GM19025 (cell line): ENCODE results near the gene ERICH4.
"Not testable (repeated sequence)": the region's sequence is repeated elsewhere in the genome, so short reads cannot be mapped to it uniquely, and the experiment has no call there.

Experiments used
- ATAC-seq: cut with Tn5 transposase; IDR thresholded peaks from one replicate; pipeline ENCODE4 v1.9.1; 2021; ENCODE audit warnings: mild to moderate bottlenecking, low read depth, moderate library complexity; ENCODE audit not compliant: unreplicated experiment

The ERICH4 gene

GRCh38 chr19:41433171-41433570 is 9.8 kb upstream of the ERICH4 start:
- ATAC-seq, result no peak

- no peak for ATAC-seq
Observed at GRCh38 chr19:41434450-41434849, 8.5 kb upstream of the ERICH4 start.

- not testable (repeated sequence) for ATAC-seq
Observed at GRCh38 chr19:41435376-41435775, 7.6 kb upstream of the ERICH4 start.

GRCh38 chr19:41435936-41436673 is 6.9 kb upstream of the ERICH4 start:
- no peak for ATAC-seq

GRCh38 chr19:41436674-41436951 is 6.3 kb upstream of the ERICH4 start:
- no peak for ATAC-seq

GRCh38 chr19:41437944-41438574 is 4.9 kb upstream of the ERICH4 start:
- no peak for ATAC-seq

GRCh38 chr19:41439441-41440222 is 3.3 kb upstream of the ERICH4 start, which contains the start of gene DMAC2:
TSS of gene DMAC2 (minus strand) at chr19:41439912. CDS start at chr19:41439899, 13 bp downstream.
- peak; percentile 90 for ATAC-seq

- no peak for ATAC-seq
Observed at GRCh38 chr19:41441321-41441945, 1.5 kb upstream of the ERICH4 start.

- ATAC-seq, result no peak
Observed at GRCh38 chr19:41443813-41444455, 978 bp downstream of the ERICH4 start.

- no peak for ATAC-seq
Observed at GRCh38 chr19:41445575-41445974, 2.6 kb downstream of the ERICH4 start.

GRCh38 chr19:41447732-41448332 is 4.9 kb downstream of the ERICH4 start:
- no peak for ATAC-seq

GRCh38 chr19:41449079-41449864 is 6.3 kb downstream of the ERICH4 start:
- ATAC-seq, result no peak

- no peak for ATAC-seq
Observed at GRCh38 chr19:41449865-41450178, 6.9 kb downstream of the ERICH4 start.

- no peak for ATAC-seq
Observed at GRCh38 chr19:41452584-41453275, 9.8 kb downstream of the ERICH4 start.

- ATAC-seq, result no peak
Observed at GRCh38 chr19:41455936-41456335, 13.0 kb downstream of the ERICH4 start.

GRCh38 chr19:41456342-41456918 is 13.5 kb downstream of the ERICH4 start:
- no peak for ATAC-seq

- peak; percentile 79 for ATAC-seq
Observed at GRCh38 chr19:41457241-41457640, 14.3 kb downstream of the ERICH4 start.

GRCh38 chr19:41462497-41462896 is 19.5 kb downstream of the ERICH4 start:
- no peak for ATAC-seq
